K562 (cell line): ENCODE measurements around the gene MYCN. TPM values are rescaled to one million over a fixed set of nuclear protein-coding genes. Genes with fewer than 3 reads are reported as not detected.

ENCODE experiments used
- ATAC-seq: fragments of 200-7000 bp; cut with Tn5 transposase; 3 replicates; pipeline ENCODE4 v1.9.1; 2020; ENCODE audit warnings: moderate library complexity
- BruUV-seq: library from RNA; stranded (reverse); fragments of 400-500 nt; replicated peaks from 2 replicates; lab custom pipeline; 2021; lab: Mats Ljungman, UMichigan
- CTCF ChIA-PET: fragments of 300-600 bp; formaldehyde crosslinking; extraction: SDS; loops from one replicate; lab custom pipeline; 2021; ENCODE audit warnings: low intra/inter-chr PET ratio; lab: Yijun Ruan, JAX
- POLR2A ChIA-PET: fragments of 300-600, 350-650 bp; sonication (Branson Sonifier 250); formaldehyde crosslinking; extraction: SDS; loops from one replicate; lab custom pipeline; 2021; ENCODE audit warnings: antibody characterized with exemption, inconsistent platforms; lab: Yijun Ruan, JAX
- DNase-seq, 4 experiments: peaks; one replicate each; pipeline versions ENCODE4 v3.0.0 to v3.0.0-alpha.2; 2011 to 2018; ENCODE audit warnings: low spot score in 3 of 4, mixed read lengths in 3 of 4; ENCODE audit errors: extremely low read depth in 1 of 4
- FAIRE-seq: peaks from 2 replicates; lab custom pipeline; 2011; peaks lifted over from hg19 to GRCh38; lab: Jason Lieb, UNC
- H2AFZ ChIP-seq: 2 replicates; pipeline ENCODE4 v1.6.0; 2011; ENCODE audit warnings: low read depth, low read length, control low read depth, inconsistent platforms
- H3K27ac ChIP-seq: fragments of 200-600 bp; 3 replicates; pipeline ENCODE4 v1.8.0; 2011; ENCODE audit warnings: low read depth, mild to moderate bottlenecking, control low read depth, inconsistent platforms, low read length, moderate library complexity, mixed read lengths; ENCODE audit errors: extremely low read depth
- H3K27me3 ChIP-seq, 2 experiments: fragments of 300-600 bp in 1 of 2; 2 replicates in 1 of 2; 3 replicates in 1 of 2; pipeline versions ENCODE4 v1.6.0 to v1.8.0; 2011; ENCODE audit warnings: inconsistent platforms in 2 of 2, low read length in 2 of 2, mild to moderate bottlenecking in 1 of 2, mixed read lengths in 1 of 2, moderate library complexity in 1 of 2; ENCODE audit not compliant: control insufficient read depth in 2 of 2, insufficient read depth in 2 of 2
- H3K36me3 ChIP-seq: fragments of 300-600 bp; 3 replicates; pipeline ENCODE4 v1.8.0; 2011; ENCODE audit warnings: mild to moderate bottlenecking, low read length, inconsistent platforms; ENCODE audit not compliant: control insufficient read depth, insufficient read depth
- H3K4me1 ChIP-seq, 2 experiments: fragments of 200-600 bp in 1 of 2; replicated peaks in 1 of 2; 2 replicates in 1 of 2; 3 replicates in 1 of 2; pipeline versions ENCODE4 v1.5.1 to v1.8.0; 2011; ENCODE audit warnings: inconsistent platforms in 2 of 2, low read length in 2 of 2, mild to moderate bottlenecking in 1 of 2, mixed read lengths in 1 of 2, moderate library complexity in 1 of 2; ENCODE audit not compliant: control insufficient read depth in 2 of 2, insufficient read depth in 2 of 2
- H3K4me2 ChIP-seq: 2 replicates; pipeline ENCODE4 v1.6.1; 2011; ENCODE audit warnings: low read length, control low read depth, inconsistent platforms, mixed read lengths; ENCODE audit not compliant: insufficient read depth
- H3K4me3 ChIP-seq: fragments of 200-600 bp; sonication (generic), shearing (Covaris generic); 2 replicates; pipeline ENCODE4 v1.5.1; 2016; ENCODE audit warnings: control low read depth, inconsistent platforms
- H3K79me2 ChIP-seq: fragments of 200-600 bp; 3 replicates; pipeline ENCODE4 v1.8.0; 2011; ENCODE audit warnings: low read length, inconsistent platforms; ENCODE audit not compliant: control insufficient read depth, insufficient read depth
- H3K9ac ChIP-seq, 2 experiments: 2 replicates each; pipeline versions ENCODE4 v1.6.0 to v1.6.1; 2011; ENCODE audit warnings: low read depth in 2 of 2, low read length in 2 of 2, control low read depth in 1 of 2, inconsistent platforms in 1 of 2, mild to moderate bottlenecking in 1 of 2, mixed read lengths in 1 of 2; ENCODE audit not compliant: insufficient read depth in 1 of 2
- H3K9me1 ChIP-seq: one replicate; pipeline ENCODE4 v1.6.0; 2011; ENCODE audit warnings: inconsistent platforms, mild to moderate bottlenecking, low read length, moderate library complexity; ENCODE audit not compliant: control insufficient read depth, insufficient read depth
- H3K9me3 ChIP-seq: replicated peaks from 2 replicates; pipeline ENCODE4 v1.5.1; 2011; ENCODE audit warnings: low read depth, low read length, inconsistent platforms; ENCODE audit not compliant: control insufficient read depth, insufficient read depth
- H4K20me1 ChIP-seq: replicated peaks from 2 replicates; pipeline ENCODE4 v1.6.1; 2011; ENCODE audit warnings: low read length, inconsistent platforms, mixed read lengths; ENCODE audit not compliant: control insufficient read depth, insufficient read depth
- TBP ChIP-seq: optimal IDR thresholded peaks from 2 replicates; pipeline ENCODE3; 2011; ENCODE audit warnings: low read depth, low read length, improper control_type of control experiment
- ZNF133 ChIP-seq: fragments of 250-450 bp; sonication (Bioruptor Pico); IDR thresholded peaks from 2 replicates; pipeline ENCODE4 v1.4.0; 2020; ENCODE audit warnings: mild to moderate bottlenecking
- ZNF277 ChIP-seq: fragments of 250-450 bp; sonication (Bioruptor Pico); IDR thresholded peaks from 2 replicates; pipeline ENCODE4 v1.8.0; 2022; ENCODE audit warnings: inconsistent platforms, mild to moderate bottlenecking, moderate library complexity, borderline replicate concordance
- ZNF76 ChIP-seq: fragments of 250-450 bp; sonication (Bioruptor Pico); IDR thresholded peaks from 2 replicates; pipeline ENCODE4 v1.4.0; 2020; ENCODE audit warnings: mild to moderate bottlenecking, moderate library complexity, borderline replicate concordance
- WGBS: fragments of 100-300 bp; shearing (Covaris generic); methylation state at CpG from one replicate; pipeline ENCODE4 v1.1.6; 2016; ENCODE audit warnings: low coverage, mixed read lengths; ENCODE audit not compliant: insufficient coverage; ENCODE audit errors: missing lambda C conversion rate; 5-methylcytosine and 5-hydroxymethylcytosine counted together
- in situ Hi-C: fragments of 300-500 bp; cut with MboI; formaldehyde crosslinking; loops from 4 replicates; pipeline ENCODE4 v1.15.0; 2018; ENCODE audit warnings: inconsistent platforms, mixed read lengths
- intact Hi-C: fragments of 100-400 bp; cut with micrococcal nuclease; formaldehyde crosslinking; loops from 2 replicates; pipeline ENCODE4 v1.14.2; 2022
- polyA plus RNA-seq, 8 experiments: library from polyadenylated mRNA; depleted of rRNA in 4 of 8; stranded (reverse) in 5 of 8; unstranded in 3 of 8; fragments of >200 nt; fragmentation: Nextera tagmentation in 2 of 8; fragmentation: Illumina TruSeq in 1 of 8; extraction: Ambion mirVana in 2 of 8; extraction: Trizol in 1 of 8; gene quantifications; 2 replicates each; pipeline versions ENCODE4 v1.2.1 to v1.2.3, GENCODE V29; 2011 to 2014; ENCODE audit warnings: inconsistent platforms in 1 of 8, missing spikeins in 1 of 8
- total RNA-seq, 7 experiments: library from RNA; depleted of rRNA in 6 of 7; stranded (reverse); fragments of >200 nt in 6 of 7; fragmentation: Illumina TruSeq in 2 of 7; extraction: Trizol in 2 of 7; gene quantifications; 2 replicates each; pipeline versions ENCODE4 v1.2.1 to v1.2.3, GENCODE V29; 2011 to 2021; ENCODE audit warnings: low replicate concordance in 1 of 7
- TF ChIP-seq, protein P1 (sequence below): sonication (generic); formaldehyde crosslinking; IDR thresholded peaks from 2 replicates; pipeline ENCODE4 v1.5.0; 2020; ENCODE audit warnings: missing genetic modification reagents
- TF ChIP-seq, protein P2 (sequence below), 2 experiments: fragments of 450-650 bp in 1 of 2; sonication (generic) in 1 of 2; formaldehyde crosslinking in 1 of 2; IDR thresholded peaks in 1 of 2; conservative IDR thresholded peaks in 1 of 2; 2 replicates each; pipeline versions ENCODE4 v1.6.1 to v1.8.1; 2016 to 2023; ENCODE audit warnings: mild to moderate bottlenecking in 2 of 2, moderate library complexity in 2 of 2, inconsistent platforms in 1 of 2, missing genetic modification reagents in 1 of 2
- TF ChIP-seq, protein P3 (sequence below): fragments of 250-450 bp; sonication (Bioruptor Pico); IDR thresholded peaks from 2 replicates; pipeline ENCODE4 v1.4.0; 2020

Gene MYCN
- total and polyA plus RNA-seq, 9 of the 15 experiments (the other 6 are each of a cell fraction or from before 2014, with no cell fraction given), result not detected

GRCh38 chr2:15899751-15900493, 40.4 kb upstream of the MYCN start:
- intact Hi-C loops, result no loop called here
- Histone ChIP-seq H4K20me1 (no peaks in the 10 kb centered on the region), H3K27me3 (no peaks in the 10 kb centered on the region), H3K9me3 (no peaks in the 10 kb centered on the region), H3K27ac (no peak overlapping the region), H3K4me3 (no peak overlapping the region), H3K4me2 (no peak overlapping the region), H3K79me2 (no peaks in the 10 kb centered on the region), H3K9ac (no peak overlapping the region), H3K36me3 (no peaks in the 10 kb centered on the region), H2AFZ (no peak overlapping the region), H3K9me1 (no peaks in the 10 kb centered on the region), H3K4me1 (no peaks in the 10 kb centered on the region)
- no peak for TF ChIP-seq ZNF76 (CRISPR knock-in tag)
- TF ChIP-seq ZNF133, result no peak
- TF ChIP-seq, protein P1, sequence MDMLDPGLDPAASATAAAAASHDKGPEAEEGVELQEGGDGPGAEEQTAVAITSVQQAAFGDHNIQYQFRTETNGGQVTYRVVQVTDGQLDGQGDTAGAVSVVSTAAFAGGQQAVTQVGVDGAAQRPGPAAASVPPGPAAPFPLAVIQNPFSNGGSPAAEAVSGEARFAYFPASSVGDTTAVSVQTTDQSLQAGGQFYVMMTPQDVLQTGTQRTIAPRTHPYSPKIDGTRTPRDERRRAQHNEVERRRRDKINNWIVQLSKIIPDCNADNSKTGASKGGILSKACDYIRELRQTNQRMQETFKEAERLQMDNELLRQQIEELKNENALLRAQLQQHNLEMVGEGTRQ (CRISPR knock-in tag), result no peak
- TF ChIP-seq, protein P2, sequence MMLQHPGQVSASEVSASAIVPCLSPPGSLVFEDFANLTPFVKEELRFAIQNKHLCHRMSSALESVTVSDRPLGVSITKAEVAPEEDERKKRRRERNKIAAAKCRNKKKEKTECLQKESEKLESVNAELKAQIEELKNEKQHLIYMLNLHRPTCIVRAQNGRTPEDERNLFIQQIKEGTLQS (IDR thresholded peaks at IDR 0.05), result no peak
- TF ChIP-seq, protein P2 (CRISPR knock-in tag; conservative IDR thresholded peaks at IDR 0.05), result no peak
- TF ChIP-seq ZNF277 (CRISPR knock-in tag), result no peak
- TF ChIP-seq TBP, result no peak
- TF ChIP-seq, protein P3, sequence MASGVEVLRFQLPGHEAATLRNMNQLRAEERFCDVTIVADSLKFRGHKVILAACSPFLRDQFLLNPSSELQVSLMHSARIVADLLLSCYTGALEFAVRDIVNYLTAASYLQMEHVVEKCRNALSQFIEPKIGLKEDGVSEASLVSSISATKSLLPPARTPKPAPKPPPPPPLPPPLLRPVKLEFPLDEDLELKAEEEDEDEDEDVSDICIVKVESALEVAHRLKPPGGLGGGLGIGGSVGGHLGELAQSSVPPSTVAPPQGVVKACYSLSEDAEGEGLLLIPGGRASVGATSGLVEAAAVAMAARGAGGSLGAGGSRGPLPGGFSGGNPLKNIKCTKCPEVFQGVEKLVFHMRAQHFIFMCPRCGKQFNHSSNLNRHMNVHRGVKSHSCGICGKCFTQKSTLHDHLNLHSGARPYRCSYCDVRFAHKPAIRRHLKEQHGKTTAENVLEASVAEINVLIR (CRISPR knock-in tag), result no peak
- DNase-seq (no peak), FAIRE-seq (no peak), ATAC-seq (no peak)
- ChIA-PET CTCF (no interaction called here), POLR2A (no interaction called here)
- no TSS peak for BruUV-seq
- 0% methylated on average over 6 of the region's 6 CpGs for WGBS
- in situ Hi-C loops, result no loop called here
